Right renal pelvis (tissue), 4 donors: Measurements from ENCODE around the gene RAMP3. TPM values are rescaled to one million over a fixed set of nuclear protein-coding genes. Genes with fewer than 3 reads are reported as not detected.
"Not testable (repeated sequence)": the region's sequence is repeated elsewhere in the genome, so short reads cannot be mapped to it uniquely, and the experiment has no call there.

Source experiments
- DNase-seq, 4 donors: peaks; one replicate each; pipeline ENCODE4 v3.0.0-alpha.2; 2013; ENCODE audit warnings: low read depth in 4 of 4, low spot score in 3 of 4, missing footprints in 1 of 4
- polyA plus RNA-seq, 4 donors: library from polyadenylated mRNA; unstranded; fragments of 120-200 nt; gene quantifications; one replicate each; pipeline ENCODE4 v1.2.1, GENCODE V29; 2013; ENCODE audit not compliant: insufficient read length in 4 of 4

Gene RAMP3
- polyA plus RNA-seq, 4 donors, result 9.5 to 16.4 (median 11.7) TPM

DNA sequence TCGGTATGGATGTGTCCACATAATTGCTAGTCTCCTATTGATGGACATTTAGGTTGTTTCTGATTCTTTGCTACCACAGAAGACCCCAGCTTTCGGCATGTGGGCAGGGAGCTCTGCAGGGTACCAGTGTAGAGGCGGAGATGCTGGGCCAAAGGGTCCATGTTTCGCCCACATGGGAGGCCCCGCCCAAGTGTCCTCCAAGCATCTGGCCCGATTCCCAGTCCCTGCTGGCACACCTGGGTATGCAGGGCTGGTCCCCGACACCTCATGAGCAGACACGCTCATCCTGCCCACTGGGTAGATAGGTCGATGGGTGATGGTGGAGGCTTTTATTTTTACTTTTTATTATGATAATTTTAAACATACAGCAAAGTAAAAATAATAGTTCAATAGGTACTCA, 26.7 kb upstream of the RAMP3 start:
- DNase-seq, result no peak

- DNase-seq, result no peak
These were observed 25.7 kb upstream of the RAMP3 start for GRCh38 chr7:45131891-45132290.

GRCh38 chr7:45132708-45133320, 24.8 kb upstream of the RAMP3 start:
- DNase-seq, result no peak

GRCh38 chr7:45133352-45133751, 24.2 kb upstream of the RAMP3 start:
- DNase-seq, result no peak

DNA sequence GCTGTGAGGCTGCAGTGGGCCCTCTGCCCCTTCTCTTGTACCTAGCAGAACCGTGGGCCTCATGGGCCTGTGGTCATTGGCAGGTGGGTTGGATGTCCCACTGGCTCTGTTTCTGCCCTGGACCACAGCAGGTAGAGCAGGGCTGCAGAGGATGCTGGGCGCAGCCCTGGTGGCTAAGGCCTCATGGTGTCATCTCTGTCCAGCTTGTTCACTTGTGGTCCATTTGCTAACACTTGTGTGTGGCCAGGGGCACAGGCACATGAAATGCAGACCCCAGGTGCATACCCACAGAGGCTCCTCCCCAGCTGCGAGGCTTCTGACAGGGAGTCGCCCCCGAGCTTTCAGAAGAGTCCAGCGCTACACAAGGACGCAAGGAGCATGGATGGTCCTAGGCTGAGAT, 23.7 kb upstream of the RAMP3 start:
- DNase-seq, result no peak

GRCh38 chr7:45136106-45137060, 21.2 kb upstream of the RAMP3 start:
- DNase-seq, result peak; percentile 54 to 73 (median 60)

- DNase-seq, result no peak
These were observed 18.9 kb upstream of the RAMP3 start for GRCh38 chr7:45138433-45139267.

GRCh38 chr7:45140827-45141226, 16.8 kb upstream of the RAMP3 start:
- no peak for DNase-seq

DNA sequence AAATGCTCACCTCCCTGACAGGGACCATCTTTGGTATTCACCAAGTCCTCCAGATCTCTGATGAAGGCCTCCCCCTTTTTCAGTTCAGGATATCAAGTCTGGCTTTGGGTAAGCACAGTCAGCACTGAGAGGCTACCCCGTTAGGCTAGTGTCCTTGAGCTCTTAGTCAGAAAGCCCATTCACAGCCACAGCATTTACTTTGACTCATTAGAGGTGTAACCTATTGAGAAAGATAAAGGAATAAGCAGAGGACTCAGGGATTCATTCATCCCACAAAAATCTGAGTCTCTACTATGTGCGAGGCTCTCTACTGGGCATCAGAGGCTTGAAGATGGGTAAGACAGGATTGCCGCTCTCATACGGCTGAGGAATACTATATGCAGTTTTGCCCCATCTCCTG, 14.0 kb upstream of the RAMP3 start:
- no peak for DNase-seq

DNA sequence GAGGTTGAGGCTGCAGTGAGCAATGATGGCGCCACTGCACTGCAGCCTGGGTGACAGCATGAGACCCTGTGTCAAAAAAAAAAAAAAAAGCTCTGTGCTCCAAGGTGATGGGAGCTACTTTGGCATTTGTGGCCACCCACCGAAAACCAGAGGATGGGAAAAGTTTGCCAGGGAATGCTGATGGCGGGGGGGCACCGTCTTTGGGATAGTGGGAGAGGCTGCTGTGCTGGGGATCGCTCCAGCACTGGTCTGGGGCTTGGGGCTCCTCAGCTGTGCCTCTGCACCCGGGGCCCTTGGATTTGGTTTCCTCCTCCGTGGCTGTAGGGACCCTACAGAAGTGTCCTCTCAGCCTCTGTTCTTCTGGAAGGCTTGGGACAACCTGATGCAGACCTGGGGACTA, 11.7 kb upstream of the RAMP3 start:
- DNase-seq, result no peak

- no peak for DNase-seq
These were observed 10.8 kb upstream of the RAMP3 start for GRCh38 chr7:45146531-45147379.

- no peak for DNase-seq
These were observed 9.5 kb upstream of the RAMP3 start for GRCh38 chr7:45147858-45148652.

DNA sequence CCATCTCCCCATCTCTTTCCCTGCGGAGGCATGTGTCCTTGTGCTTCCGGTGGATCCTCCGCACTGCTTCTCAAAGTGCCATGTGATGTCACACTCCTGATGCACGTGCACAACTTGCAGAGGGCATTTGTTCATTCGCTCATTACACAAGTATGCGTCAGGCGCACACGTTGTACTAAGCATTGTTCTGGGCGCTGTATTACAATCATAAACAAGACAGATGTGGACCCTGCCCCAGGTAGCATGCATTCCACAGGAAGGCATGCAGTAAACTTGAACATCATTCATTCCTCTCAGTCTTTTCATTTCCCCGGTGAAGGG, 9.0 kb upstream of the RAMP3 start:
- DNase-seq, result no peak

DNA sequence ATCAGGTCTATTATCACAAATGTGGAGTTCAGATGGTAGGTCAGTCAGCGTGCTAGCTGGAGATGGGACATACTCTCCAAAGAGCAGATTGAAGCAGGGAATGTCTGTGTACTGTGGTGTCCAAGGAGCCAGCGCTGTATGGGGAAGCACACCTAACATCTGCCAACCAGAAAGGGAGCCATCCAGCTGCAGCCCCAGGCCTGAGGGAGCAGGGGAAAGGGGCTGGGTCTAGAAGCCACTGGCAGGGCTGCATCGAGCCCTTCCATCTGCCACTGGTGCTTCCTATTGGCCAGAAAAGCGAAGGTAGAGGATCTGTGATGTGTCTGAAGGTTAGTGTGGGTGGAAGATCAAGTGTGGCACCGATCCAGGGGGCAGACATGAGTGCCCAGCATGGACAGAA, 8.0 kb upstream of the RAMP3 start:
- DNase-seq, result no peak

DNA sequence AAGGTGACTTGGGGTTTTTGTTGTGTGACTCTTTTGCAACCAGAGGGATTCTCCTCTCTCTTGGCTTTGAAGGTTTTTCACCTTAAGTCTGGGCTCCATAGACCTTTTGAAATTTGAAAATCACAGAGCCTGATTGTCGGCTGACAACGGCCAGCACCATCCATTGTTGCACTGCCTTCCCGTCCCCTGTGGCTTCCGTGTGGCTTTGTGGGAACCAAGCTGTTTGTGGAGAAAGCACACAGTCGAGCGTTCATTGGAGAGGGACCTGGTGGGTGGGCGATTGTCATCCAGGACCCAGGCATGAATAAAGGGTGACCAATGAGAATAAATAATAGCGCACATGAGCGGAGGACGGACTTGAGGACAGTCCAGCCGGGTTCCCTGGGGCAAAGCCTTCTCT, 7.4 kb upstream of the RAMP3 start:
- DNase-seq, result no peak

- DNase-seq, result no peak
These were observed 6.4 kb upstream of the RAMP3 start for GRCh38 chr7:45151131-45151684.

GRCh38 chr7:45151967-45152366, 5.6 kb upstream of the RAMP3 start:
- no peak for DNase-seq

- DNase-seq, result no peak
These were observed 4.4 kb upstream of the RAMP3 start for GRCh38 chr7:45153233-45153632.

DNA sequence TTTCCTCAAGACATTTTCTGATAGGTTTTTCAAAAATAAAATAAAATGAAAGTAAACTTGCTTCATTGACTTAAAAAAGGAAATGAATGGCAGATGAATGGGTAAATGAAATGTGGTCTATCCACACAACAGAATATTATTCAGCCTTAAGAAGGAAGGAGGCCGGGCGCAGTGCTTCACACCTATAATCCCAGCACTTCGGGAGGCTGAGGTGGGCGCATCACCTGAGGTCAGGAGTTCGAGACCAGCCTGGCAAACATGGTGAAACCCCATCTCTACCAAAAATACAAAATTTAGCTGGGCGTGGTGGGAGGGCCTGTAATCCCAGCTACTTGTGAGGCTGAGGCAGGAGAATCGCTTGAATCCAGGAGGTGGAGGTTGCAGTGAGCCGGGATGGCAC, 3.7 kb upstream of the RAMP3 start:
- not testable (repeated sequence) for DNase-seq
